Stimulated activated CD8-positive, alpha-beta memory T cell treated with anti-CD3 and anti-CD28 coated beads, Interleukin-15, amount 100 ng/mL, for 4 hours (primary cell): ENCODE measurements around the gene CERS6.
"Not testable (repeated sequence)": the region's sequence is repeated elsewhere in the genome, so short reads cannot be mapped to it uniquely, and the experiment has no call there.

Experiments used
- DNase-seq, 2 donors: peaks; one replicate each; pipeline ENCODE4 v3.0.0-alpha.2; 2020; ENCODE audit warnings: low read depth in 2 of 2

CERS6 gene

GRCh38 chr2:168773128-168773527 lies 317.1 kb downstream of the CERS6 start:
- DNase-seq = no peak

- no peak for DNase-seq
Measured at GRCh38 chr2:168773719-168774521, 317.8 kb downstream of the CERS6 start.

GRCh38 chr2:168775837-168776236 lies 319.8 kb downstream of the CERS6 start:
- no peak for DNase-seq

- no peak for DNase-seq
Measured at GRCh38 chr2:168780669-168781071, 324.6 kb downstream of the CERS6 start.

- no peak for DNase-seq
Measured at GRCh38 chr2:168781191-168781817, 325.2 kb downstream of the CERS6 start.

GRCh38 chr2:168782271-168782670 lies 326.2 kb downstream of the CERS6 start:
- no peak for DNase-seq

GRCh38 chr2:168784993-168785392 lies 328.9 kb downstream of the CERS6 start:
- DNase-seq = no peak

GRCh38 chr2:168787098-168787781 lies 331.2 kb downstream of the CERS6 start:
- DNase-seq = no peak

- DNase-seq = no peak
Measured at GRCh38 chr2:168787782-168788376, 331.8 kb downstream of the CERS6 start.

- DNase-seq = no peak
Measured at GRCh38 chr2:168789776-168790175, 333.7 kb downstream of the CERS6 start.

GRCh38 chr2:168790226-168790902 lies 334.3 kb downstream of the CERS6 start:
- DNase-seq = no peak

GRCh38 chr2:168791140-168791539 lies 335.1 kb downstream of the CERS6 start:
- not testable (repeated sequence) for DNase-seq

GRCh38 chr2:168793596-168793995 lies 337.5 kb downstream of the CERS6 start:
- DNase-seq = no peak

GRCh38 chr2:168794968-168795367 lies 338.9 kb downstream of the CERS6 start:
- DNase-seq = no peak

- DNase-seq = no peak
Measured at GRCh38 chr2:168796090-168796577, 340.1 kb downstream of the CERS6 start.

GRCh38 chr2:168796583-168797285 lies 340.7 kb downstream of the CERS6 start:
- DNase-seq = no peak

GRCh38 chr2:168797286-168797655 lies 341.2 kb downstream of the CERS6 start:
- DNase-seq = no peak

GRCh38 chr2:168798076-168798887 lies 342.2 kb downstream of the CERS6 start:
- no peak for DNase-seq

GRCh38 chr2:168798888-168799410 lies 342.9 kb downstream of the CERS6 start:
- DNase-seq = no peak

- DNase-seq = no peak
Measured at GRCh38 chr2:168801471-168801870, 345.4 kb downstream of the CERS6 start.
